ENCODE data around the gene OGT. TPM values are rescaled to one million over a fixed set of nuclear protein-coding genes. Genes with fewer than 3 reads are reported as not detected.

OGT gene
- total RNA-seq, 1 experiment from 2014 or later = 143 TPM

- ChIA-PET CTCF (no interaction called here), RAD21 (ENCODE audit: low non-redundant PET in 1 of 2, low total read pairs in 2 of 2, uncharacterized antibody in 2 of 2, unreplicated experiment in 2 of 2) (no interaction called here), POLR2A (interaction anchor here (4.0 kb wide), 1 partner anchor 10 kb away, joined by 17 read pairs; the partner anchor contains the start of gene OGT)
- TF ChIP-seq, protein P1, sequence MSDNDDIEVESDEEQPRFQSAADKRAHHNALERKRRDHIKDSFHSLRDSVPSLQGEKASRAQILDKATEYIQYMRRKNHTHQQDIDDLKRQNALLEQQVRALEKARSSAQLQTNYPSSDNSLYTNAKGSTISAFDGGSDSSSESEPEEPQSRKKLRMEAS (IDR thresholded peaks at IDR 0.05) = no peak
- 0 out of 2 replicates have a peak, but pooled peaks have one; percentile 9 for TF ChIP-seq CBX3 (IDR thresholded peaks at IDR 0.05; ENCODE audit: low read depth)
- no peak for TF ChIP-seq CEBPB (IDR thresholded peaks at IDR 0.05; ENCODE audit: low read depth)
- peak; percentile 48 for TF ChIP-seq FOSL1 (IDR thresholded peaks at IDR 0.05; ENCODE audit: low read depth)
- TF ChIP-seq SP1 (IDR thresholded peaks at IDR 0.05; ENCODE audit: low read depth) = 0 out of 2 replicates have a peak, but pooled peaks have one; percentile 14
- peak; percentile 32; the same call in 1 of the 2 replicates for TF ChIP-seq JUND (IDR thresholded peaks at IDR 0.05)
- 0 out of 2 replicates have a peak, but pooled peaks have one; percentile 35 for TF ChIP-seq SIN3A (IDR thresholded peaks at IDR 0.05; ENCODE audit: low read depth)
- DNase-seq (ENCODE audit: low read depth, low spot score) (no peak), ATAC-seq (no peak)
- Histone ChIP-seq H3K27me3 (ENCODE audit: insufficient read depth, low read length) (no peaks in the 10 kb centered on the region), H3K27ac (ENCODE audit: low read depth, low read length) (no peak overlapping the region), H3K36me3 (ENCODE audit: control insufficient read depth in 1 of 2, insufficient read depth in 2 of 2, low read length in 2 of 2) (peaks cover 25 to 34% of the 10 kb centered on the region in 2 experiments; a peak in 3 of 4 replicates), H2AFZ (ENCODE audit: low read depth, low read length, poor library complexity, severe bottlenecking) (no peak overlapping the region), H4K20me1 (ENCODE audit: insufficient read depth) (peaks cover 38% of the 10 kb centered on the region), H3K9ac (ENCODE audit: low read length) (no peak overlapping the region), H3K9me2 (ENCODE audit: insufficient read depth) (no peaks in the 10 kb centered on the region), H3K79me2 (ENCODE audit: insufficient read depth, low read length) (peaks cover 98% of the 10 kb centered on the region), H3K4me2 (ENCODE audit: low read length) (peak overlapping the region; percentile 26), H3K9me3 (ENCODE audit: control insufficient read depth in 1 of 2, insufficient read depth in 1 of 2, low read depth in 1 of 2, low read length in 2 of 2) (no peaks in the 10 kb centered on the region), H3K4me3 (replicated peaks in 1 of 2; ENCODE audit: low read depth in 1 of 2, low read length in 2 of 2) (no peak overlapping the region), H3K4me1 (ENCODE audit: control insufficient read depth in 1 of 2, insufficient read depth in 2 of 2, low read length in 2 of 2) (peaks cover 6 to 29% of the 10 kb centered on the region in 2 experiments)
- BruUV-seq (replicated peaks) = no TSS peak
- intact Hi-C loops (cut with micrococcal nuclease) = no loop called here
Measured at GRCh38 chrX:71543316-71543715, 10.4 kb downstream of the OGT start.

GRCh38 chrX:71545364-71545763, 12.5 kb downstream of the OGT start:
- Histone ChIP-seq H3K27me3 (ENCODE audit: insufficient read depth, low read length) (no peaks in the 10 kb centered on the region), H3K9me2 (ENCODE audit: insufficient read depth) (no peaks in the 10 kb centered on the region), H3K79me2 (ENCODE audit: insufficient read depth, low read length) (peaks cover 98% of the 10 kb centered on the region), H3K9me3 (ENCODE audit: control insufficient read depth in 1 of 2, insufficient read depth in 1 of 2, low read depth in 1 of 2, low read length in 2 of 2) (no peaks in the 10 kb centered on the region), H3K36me3 (ENCODE audit: control insufficient read depth in 1 of 2, insufficient read depth in 2 of 2, low read length in 2 of 2) (peaks cover 29 to 32% of the 10 kb centered on the region in 2 experiments; a peak in 3 of 4 replicates), H3K9ac (ENCODE audit: low read length) (no peak overlapping the region), H3K4me1 (ENCODE audit: control insufficient read depth in 1 of 2, insufficient read depth in 2 of 2, low read length in 2 of 2) (peaks cover 6 to 29% of the 10 kb centered on the region in 2 experiments), H3K4me3 (replicated peaks in 1 of 2; ENCODE audit: low read depth in 1 of 2, low read length in 2 of 2) (no peak overlapping the region), H3K4me2 (ENCODE audit: low read length) (no peak overlapping the region), H4K20me1 (ENCODE audit: insufficient read depth) (peaks cover 24% of the 10 kb centered on the region), H2AFZ (ENCODE audit: low read depth, low read length, poor library complexity, severe bottlenecking) (no peak overlapping the region), H3K27ac (ENCODE audit: low read depth, low read length) (no peak overlapping the region)
- no peak for TF ChIP-seq ZFX (IDR thresholded peaks at IDR 0.05)
- no peak for TF ChIP-seq POLR2AphosphoS5 (IDR thresholded peaks at IDR 0.05; ENCODE audit: low read depth, low read length)
- no peak for TF ChIP-seq YY1 (IDR thresholded peaks at IDR 0.05; ENCODE audit: extremely low read depth, insufficient replicate concordance, low read depth, low read length)
- TF ChIP-seq JUND (IDR thresholded peaks at IDR 0.05) = no peak
- TF ChIP-seq FOSL1 (IDR thresholded peaks at IDR 0.05; ENCODE audit: low read depth) = no peak
- CTCF ChIA-PET = no interaction called here
- ATAC-seq (no peak), DNase-seq (ENCODE audit: low read depth, low spot score) (no peak)
- POLR2A ChIA-PET = interaction anchor here (4.0 kb wide), 1 partner anchor 12 kb away, joined by 17 read pairs; the partner anchor contains the start of gene OGT
- BruUV-seq (replicated peaks) = no TSS peak
- intact Hi-C loops (cut with micrococcal nuclease) = no loop called here
- RAD21 ChIA-PET (ENCODE audit: low non-redundant PET in 1 of 2, low total read pairs in 2 of 2, uncharacterized antibody in 2 of 2, unreplicated experiment in 2 of 2) = no interaction called here

All from HCT116 (cell line).